Vagina (tissue), 2 donors: Measurements from ENCODE around the gene ERC2.

Experiments used
- CTCF ChIP-seq, 3 experiments: fragments of 450-650 bp in 2 of 3; fragments of 200-600 bp in 1 of 3; sonication (generic) in 1 of 3; IDR thresholded peaks; one replicate each; pipeline ENCODE4 v1.5.1; 2017 to 2019; ENCODE audit warnings: antibody characterized with exemption in 3 of 3, mild to moderate bottlenecking in 2 of 3, moderate library complexity in 2 of 3
- POLR2AphosphoS5 ChIP-seq, 2 donors: sonication (generic); formaldehyde crosslinking; IDR thresholded peaks; one replicate each; pipeline ENCODE4 v1.9.0; 2017; ENCODE audit warnings: antibody characterized with exemption in 2 of 2, mild to moderate bottlenecking in 2 of 2, low read depth in 1 of 2; ENCODE audit not compliant: insufficient read depth in 1 of 2

GRCh38 chr3:55828712-55829111 is 639.6 kb downstream of the ERC2 start:
- TF ChIP-seq POLR2AphosphoS5 (IDR thresholded peaks at IDR 0.05; ENCODE audit: insufficient read depth in 1 of 2, low read depth in 1 of 2) (no peak), CTCF (IDR thresholded peaks at IDR 0.05) (no peak)
